RWPE1 (cell line): Measurements from ENCODE around the gene KIF22.

Source experiments
- CTCF ChIA-PET: fragments of 350-600 bp; sonication (Branson Sonifier 250); formaldehyde crosslinking; extraction: SDS; loops from one replicate; lab custom pipeline; 2021; lab: Yijun Ruan, JAX
- POLR2A ChIA-PET: fragments of 400-600 bp; formaldehyde crosslinking; extraction: SDS; loops from one replicate; lab custom pipeline; 2020; ENCODE audit warnings: antibody characterized with exemption; ENCODE audit not compliant: low non-redundant PET; lab: Yijun Ruan, JAX
- DNase-seq: peaks from one replicate; pipeline ENCODE4 v3.0.0; 2012; ENCODE audit warnings: low spot score
- H3K27ac ChIP-seq: fragments of 450-650 bp; 2 replicates; pipeline ENCODE4 v1.5.1; 2017
- CTCF ChIP-seq: fragments of 450-650 bp; conservative IDR thresholded peaks from 2 replicates; pipeline ENCODE4 v1.5.1; 2017; ENCODE audit warnings: low read depth, mild to moderate bottlenecking

KIF22 gene

GRCh38 chr16:29844575-29845331 lies 54.2 kb downstream of the KIF22 start:
- POLR2A ChIA-PET: no interaction called here
- TF ChIP-seq CTCF: no peak
- CTCF ChIA-PET: interaction anchor here (0.6 kb wide), 1 partner anchor 40 kb away, joined by 7 read pairs; no protein-coding TSS in a partner anchor

GRCh38 chr16:29845656-29846055 lies 55.1 kb downstream of the KIF22 start:
- no peak for DNase-seq
- H3K27ac ChIP-seq: peak overlapping the region; percentile 36
- TF ChIP-seq CTCF: no peak
- CTCF ChIA-PET: interaction anchor here (0.6 kb wide), 1 partner anchor 41 kb away, joined by 7 read pairs; no protein-coding TSS in a partner anchor
- POLR2A ChIA-PET: no interaction called here

More at GRCh38 chr16:29844575-29845331, 54.2 kb downstream of the KIF22 start:
- DNase-seq: no peak
- H3K27ac ChIP-seq: peak overlapping the region; percentile 36

GRCh38 chr16:29848420-29849297 lies 58.1 kb downstream of the KIF22 start:
- peak overlapping the region; percentile 20; the same call in 1 of the 2 replicates for H3K27ac ChIP-seq
- TF ChIP-seq CTCF: peak; percentile 78
- DNase-seq: peak; percentile 44
- POLR2A ChIA-PET: interaction anchor here (0.7 kb wide), 1 partner anchor 17 kb away, joined by 12 read pairs; no protein-coding TSS in a partner anchor
- CTCF ChIA-PET: interaction anchor here (0.6 to 2.2 kb wide), 21 partner anchors 11 to 1003 kb away, joined by 3 to 15 read pairs (median 4); partner anchors contain the start of genes KIF22, PAGR1 and TUFM

GRCh38 chr16:29849505-29849904 lies 59.0 kb downstream of the KIF22 start:
- CTCF ChIA-PET: interaction anchor here (0.6 to 1.5 kb wide), 9 partner anchors 11 to 198 kb away, joined by 3 to 9 read pairs (median 4); partner anchors contain the start of gene KIF22
- DNase-seq: no peak
- TF ChIP-seq CTCF: no peak
- H3K27ac ChIP-seq: peak overlapping the region; percentile 37
- POLR2A ChIA-PET: interaction anchor here (0.7 kb wide), 1 partner anchor 16 kb away, joined by 12 read pairs; no protein-coding TSS in a partner anchor

GRCh38 chr16:29850998-29851397 lies 60.4 kb downstream of the KIF22 start:
- H3K27ac ChIP-seq: no peak overlapping the region
- ChIA-PET CTCF (interaction anchor here (0.5 to 0.7 kb wide), 4 partner anchors 38 to 851 kb away, joined by 3 to 5 read pairs (median 4); no protein-coding TSS in a partner anchor), POLR2A (interaction anchor here (0.7 kb wide), 1 partner anchor 93 kb away, joined by 7 read pairs; no protein-coding TSS in a partner anchor)
- no peak for DNase-seq
- TF ChIP-seq CTCF: no peak
